HG03457 (cell line): ENCODE results near the gene ZNF688.
"Not testable (repeated sequence)": the region's sequence is repeated elsewhere in the genome, so short reads cannot be mapped to it uniquely, and the experiment has no call there.

ENCODE experiments used
- ATAC-seq: cut with Tn5 transposase; IDR thresholded peaks from one replicate; pipeline ENCODE4 v1.9.1; 2021; ENCODE audit warnings: moderate number of reproducible peaks; ENCODE audit not compliant: unreplicated experiment

ZNF688 gene

DNA sequence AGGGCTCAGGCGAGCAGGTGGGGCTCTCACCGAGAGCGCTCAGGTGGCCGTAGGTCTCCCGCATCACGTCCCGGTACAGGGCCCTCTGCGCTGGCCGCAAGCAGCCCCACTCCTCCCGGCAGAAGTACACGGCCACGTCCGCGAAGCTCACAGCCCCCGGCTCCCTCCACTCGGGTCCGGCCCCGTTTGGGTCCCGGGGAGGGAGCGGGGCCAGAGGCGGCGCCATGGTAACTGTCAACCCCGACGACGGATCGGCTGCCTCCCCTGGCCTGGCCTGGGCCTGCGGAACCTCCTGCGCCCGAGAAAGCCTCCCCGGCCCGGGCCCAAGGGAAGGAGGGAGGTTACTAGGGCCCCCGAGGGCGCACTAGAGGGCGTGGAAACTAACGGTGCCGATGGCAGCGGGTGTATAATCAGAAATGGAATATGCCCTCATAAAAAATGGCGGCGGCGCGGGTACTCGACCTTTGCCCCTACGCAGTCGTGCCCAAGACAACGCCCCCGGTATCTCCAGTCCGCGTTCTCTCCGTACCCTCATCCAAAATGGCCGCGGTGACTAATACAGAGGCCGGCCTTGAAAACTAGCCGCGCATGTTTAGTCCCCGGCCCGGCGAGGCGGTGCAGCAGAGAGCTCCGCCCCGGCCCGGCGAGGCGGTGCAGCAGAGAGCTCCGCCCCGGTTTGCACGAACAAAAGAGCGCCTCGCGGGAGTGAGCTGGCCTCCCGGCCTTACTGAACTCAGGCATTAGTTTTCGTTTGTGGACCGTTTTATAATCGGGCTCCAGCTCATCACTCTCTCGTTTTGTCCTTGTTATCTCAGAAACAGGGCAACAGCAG, 13.3 kb downstream of the ZNF688 start, which contains the start of gene ZNF764:
TSS of gene ZNF764 (minus strand) at position 418 of the 832 bp plus-strand sequence. CDS start at position 226, 192 bp downstream.
- ATAC-seq, result peak; percentile 62

DNA sequence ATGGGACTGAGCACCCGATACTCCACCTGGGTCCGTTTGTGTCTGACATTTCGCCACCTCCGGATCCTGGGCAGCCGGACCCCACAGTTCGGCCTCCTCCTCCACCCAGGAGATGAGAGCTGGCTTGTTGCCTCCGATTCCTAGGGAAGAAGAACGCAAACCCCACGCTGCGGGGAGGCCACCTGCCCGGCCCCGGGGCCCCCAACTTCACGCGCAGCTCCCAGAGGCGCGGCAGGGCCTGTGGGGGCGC, 13.9 kb downstream of the ZNF688 start:
- ATAC-seq, result no peak

DNA sequence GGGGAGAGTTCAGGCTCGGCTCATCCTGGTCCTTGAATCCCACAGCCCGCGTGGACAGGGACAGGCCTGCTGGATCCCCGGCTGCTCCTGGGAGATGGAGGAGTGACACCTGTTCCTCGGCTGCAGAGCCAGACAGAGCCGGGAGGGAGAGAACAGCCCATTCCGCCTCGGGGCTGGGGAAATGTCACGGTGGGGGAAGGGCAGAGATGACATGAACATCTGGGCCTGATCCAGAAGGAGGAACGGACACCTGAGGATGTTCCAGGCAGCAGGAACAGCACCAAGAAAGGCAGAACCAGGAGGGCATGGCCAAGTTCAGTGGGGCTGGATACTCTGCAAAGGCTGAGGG, 15.4 kb downstream of the ZNF688 start:
- ATAC-seq, result no peak

DNA sequence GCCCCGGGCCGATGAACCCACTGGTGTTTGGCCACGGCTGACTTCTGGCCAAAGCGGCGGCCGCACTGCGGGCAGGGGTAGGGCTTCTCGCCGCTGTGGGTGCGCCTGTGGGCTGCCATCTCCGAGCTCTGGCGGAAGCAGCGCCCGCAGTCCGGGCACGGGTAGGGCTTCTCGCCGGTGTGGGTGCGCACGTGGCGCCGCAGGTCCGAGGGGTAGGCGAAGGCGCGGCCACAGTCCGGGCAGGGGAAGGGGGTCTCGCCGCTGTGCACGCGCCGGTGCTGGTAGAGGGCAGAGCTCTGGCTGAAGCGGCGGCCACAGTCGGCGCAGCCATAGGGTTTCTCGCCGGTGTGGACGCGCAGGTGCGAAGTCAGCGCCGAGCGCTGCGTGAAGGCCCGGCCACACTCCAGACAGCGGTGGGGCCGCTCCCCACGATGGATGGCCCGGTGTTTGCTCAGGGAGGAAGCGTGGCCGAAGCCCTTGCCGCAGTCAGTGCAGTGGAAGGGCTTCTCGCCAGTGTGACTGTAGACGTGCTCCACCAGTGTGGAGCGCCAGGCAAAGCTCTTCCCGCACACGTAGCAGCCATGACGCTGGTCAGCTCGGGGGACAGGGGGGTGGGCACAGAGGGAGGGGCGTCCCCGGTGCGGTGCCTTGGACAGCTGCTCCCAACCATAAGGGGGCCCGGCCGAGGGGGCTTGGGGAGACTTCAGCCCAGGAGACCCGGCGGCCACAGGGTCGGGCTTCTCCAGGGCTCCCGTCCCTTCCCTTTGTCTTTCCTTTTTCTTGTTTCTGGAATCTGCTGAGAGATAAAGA, 16.0 kb downstream of the ZNF688 start:
- ATAC-seq, result no peak

DNA sequence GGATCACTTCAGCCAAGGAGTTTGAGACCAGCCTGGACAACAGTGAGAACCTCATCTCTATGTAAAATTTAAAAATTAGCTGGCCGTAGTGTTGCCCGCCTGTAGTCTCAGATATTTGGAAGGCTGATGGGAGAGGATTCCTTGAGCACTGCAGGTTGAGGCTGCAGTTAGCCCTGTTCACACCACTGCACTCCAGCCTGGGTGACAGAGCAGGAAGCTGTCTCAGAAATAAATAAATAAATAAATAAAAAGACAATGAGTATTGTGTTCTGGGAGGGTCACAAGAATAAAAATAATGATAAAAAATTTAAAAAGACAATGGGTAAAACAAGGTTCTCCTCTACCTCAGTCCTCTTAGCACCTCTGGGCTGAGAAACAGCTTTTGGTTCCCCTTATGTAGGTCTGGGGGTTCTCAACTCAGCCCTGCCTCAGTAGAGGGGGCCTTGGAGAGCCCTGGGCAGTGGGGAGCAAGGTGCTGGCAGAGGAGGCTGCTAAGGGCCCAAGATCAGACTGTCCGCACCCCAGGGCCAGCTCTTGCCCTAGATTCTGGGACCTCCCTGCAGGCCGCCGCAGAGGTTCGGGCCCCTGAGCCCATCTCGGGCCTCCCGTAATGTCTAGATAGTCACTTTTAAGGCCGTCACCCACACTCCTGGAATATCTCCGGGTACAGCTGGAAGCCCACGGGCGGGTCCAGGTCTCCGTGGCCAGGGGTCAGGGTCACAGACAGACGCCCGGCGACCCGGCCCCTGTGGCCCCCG, 16.8 kb downstream of the ZNF688 start:
- ATAC-seq, result no peak

DNA sequence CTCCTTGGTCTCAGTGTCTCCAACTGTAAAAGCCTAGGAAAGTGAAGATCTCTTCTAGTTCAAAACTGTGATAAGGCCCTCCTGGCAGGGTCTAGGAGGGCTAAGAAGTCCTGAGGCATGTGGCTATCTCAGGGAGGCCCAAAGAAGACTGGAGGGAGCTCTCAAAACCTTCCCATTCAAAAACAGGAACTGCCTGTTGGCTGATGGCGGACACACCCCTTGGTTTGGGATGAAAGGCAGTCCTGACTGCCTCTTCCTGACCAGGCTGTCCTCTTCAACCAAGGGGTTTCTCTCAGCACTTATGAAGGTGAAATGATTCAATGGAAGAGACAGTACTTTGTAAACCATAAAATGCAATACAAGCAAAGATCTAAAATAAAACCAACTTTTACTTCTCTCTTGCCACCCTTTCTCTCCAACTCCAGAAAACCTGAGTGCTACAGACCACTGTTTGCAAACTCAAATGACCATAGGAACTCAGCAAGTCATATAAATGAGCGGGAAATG, 18.1 kb downstream of the ZNF688 start:
- ATAC-seq, result no peak

DNA sequence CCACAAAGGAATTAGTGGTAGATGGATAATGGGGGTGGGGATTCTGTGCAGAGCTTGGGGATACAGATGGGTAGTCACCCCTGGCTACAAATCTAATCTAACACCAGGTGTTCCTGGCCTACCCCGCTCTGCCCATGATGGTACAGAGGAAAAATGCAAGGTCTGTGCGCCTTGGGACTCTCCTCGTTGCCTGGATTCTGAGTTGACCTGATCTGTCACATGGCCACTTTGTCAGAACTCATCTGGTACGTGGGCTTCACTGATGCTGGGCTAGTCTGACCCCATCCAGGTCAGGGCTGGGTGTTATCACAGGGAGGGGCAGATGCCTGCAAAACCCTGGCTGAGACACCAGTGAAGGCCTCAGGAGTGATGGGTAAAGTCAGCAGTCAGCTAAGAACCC, 18.6 kb downstream of the ZNF688 start:
- ATAC-seq, result no peak

DNA sequence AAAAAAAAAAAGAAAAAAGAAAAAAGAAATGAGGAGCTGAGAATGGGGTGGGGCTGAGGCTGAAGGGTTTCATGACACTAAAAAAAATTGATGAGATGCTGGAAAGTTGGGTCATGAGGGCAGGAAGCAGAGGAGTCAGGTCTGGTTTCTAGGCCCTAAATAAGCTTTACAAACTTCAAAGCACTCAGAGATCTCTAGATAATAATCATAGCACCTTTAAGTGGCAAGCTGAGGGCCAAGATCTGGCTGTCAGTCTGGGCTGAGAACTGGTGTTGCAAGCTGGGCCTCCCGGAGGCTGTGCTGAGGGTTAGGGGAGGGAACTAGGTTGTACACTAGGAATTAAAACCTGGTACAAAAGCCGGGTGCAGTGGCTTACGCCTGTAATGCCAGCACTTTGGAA, 19.7 kb downstream of the ZNF688 start:
- ATAC-seq, result no peak

DNA sequence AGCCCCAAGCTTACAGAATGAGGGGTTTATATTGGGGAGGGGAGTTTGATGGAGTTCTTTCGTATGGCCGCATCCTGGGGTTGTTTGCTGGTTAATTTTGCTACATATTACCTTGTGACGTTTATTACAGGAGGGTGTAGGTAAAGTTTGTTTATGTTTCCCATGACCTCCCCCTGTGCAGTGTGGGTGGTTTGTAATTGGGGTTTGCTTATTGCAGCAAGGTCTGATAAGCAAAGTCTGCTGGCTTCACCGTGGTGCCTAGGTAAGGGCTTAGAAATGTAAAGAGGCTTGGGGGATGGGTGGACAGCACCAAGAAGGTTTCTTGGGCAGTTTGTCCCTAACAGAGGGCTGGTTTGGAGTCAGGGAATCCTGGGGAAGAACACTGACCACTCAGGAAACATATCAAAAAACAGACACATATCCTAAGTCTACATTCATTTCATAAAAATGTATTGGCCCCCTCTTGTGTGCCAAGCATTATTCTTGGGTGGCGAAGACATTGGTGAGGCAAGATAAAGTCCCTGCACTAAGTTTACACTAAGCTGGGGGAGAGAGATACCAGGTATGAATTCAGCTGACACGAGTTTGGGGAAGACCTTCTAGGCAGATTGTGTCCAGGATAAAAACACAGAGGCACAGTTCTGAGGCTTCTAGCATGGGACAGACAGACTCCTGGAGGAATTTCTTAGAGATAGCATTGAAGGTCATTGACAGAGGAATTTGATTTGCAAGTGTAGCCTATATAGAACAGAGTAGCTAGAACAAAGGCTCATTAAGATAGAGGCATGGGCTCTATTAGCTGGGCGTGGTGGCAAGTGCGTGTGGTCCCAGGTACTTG, 22.9 kb downstream of the ZNF688 start:
- no peak for ATAC-seq

DNA sequence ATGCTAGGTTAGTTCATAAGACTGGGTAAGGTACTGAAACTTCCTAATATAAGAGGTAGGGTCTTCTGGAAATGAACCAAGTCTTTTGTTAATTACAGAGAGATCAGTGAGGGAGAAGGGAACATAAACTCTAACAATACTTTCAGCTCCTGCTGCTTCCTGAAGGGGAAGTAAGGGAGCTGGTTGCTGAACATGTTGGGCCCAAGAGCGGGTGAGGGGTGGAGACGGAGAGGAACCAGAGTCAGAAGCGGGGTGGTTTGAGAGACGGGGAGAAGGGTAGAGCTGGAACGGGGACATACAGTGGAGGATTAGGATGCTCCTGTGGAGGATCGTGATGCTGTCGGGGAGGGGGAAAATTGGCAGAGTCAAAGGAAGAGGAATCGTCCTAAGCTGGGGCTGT, 25.4 kb downstream of the ZNF688 start:
- ATAC-seq, result no peak

DNA sequence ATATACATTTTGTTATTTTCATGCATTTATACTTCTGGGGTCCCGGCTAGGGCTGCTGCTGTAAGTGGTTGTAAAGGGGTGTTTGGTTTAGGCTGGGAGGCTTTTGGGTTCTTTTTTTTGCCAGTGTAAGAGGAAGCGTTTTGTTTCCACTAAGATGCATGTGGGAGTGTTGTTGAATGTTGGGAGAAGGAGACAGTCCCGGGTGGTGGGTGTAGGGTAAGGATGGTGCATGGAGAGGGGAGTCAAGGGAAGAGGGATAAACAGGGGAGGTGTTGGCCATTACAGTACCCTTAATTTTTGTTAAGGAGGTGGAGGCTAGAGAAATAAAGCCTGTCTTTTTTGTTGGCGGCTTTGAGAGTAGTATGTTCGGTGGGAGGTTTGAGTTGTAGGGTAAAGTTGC, 28.4 kb downstream of the ZNF688 start:
- ATAC-seq, result no peak

DNA sequence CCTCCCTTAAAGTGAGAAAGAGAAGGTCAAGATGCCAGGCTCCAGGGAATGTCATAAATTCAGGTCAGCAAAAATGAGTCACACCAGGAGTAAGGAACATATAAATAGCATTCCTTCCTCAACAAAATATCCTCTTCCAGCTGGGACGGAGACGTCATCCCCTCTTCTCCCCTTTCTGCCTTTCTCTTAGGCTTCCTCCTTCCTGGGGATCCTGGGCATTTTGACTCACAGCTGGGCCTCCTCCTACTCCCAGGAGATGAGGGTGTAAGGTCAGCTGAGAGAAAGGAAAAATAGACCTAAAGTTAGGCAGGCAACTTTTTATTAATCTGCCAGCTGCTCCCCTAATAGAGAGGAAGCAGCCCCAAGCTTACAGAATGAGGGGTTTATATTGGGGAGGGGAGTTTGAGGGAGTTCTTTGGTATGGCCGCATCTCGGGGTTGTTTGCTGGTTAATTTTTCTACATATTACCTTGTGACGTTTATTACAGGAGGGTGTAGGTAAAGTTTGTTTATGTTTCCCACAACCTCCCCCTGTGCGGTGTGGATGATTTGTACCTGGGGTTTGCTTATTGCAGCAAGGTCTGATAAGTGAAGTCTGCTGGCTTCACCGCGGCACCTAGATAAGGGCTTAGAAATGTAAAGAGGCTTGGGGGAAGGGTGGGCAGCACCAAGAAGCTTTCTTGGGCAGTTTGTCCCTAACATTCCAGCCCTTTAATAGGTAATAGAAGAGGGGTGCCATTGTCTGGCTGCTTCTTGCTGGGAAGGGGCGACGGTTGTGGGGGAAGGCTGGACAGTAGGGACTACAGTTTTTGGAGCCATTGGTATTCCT, 29.8 kb downstream of the ZNF688 start:
- no peak for ATAC-seq

DNA sequence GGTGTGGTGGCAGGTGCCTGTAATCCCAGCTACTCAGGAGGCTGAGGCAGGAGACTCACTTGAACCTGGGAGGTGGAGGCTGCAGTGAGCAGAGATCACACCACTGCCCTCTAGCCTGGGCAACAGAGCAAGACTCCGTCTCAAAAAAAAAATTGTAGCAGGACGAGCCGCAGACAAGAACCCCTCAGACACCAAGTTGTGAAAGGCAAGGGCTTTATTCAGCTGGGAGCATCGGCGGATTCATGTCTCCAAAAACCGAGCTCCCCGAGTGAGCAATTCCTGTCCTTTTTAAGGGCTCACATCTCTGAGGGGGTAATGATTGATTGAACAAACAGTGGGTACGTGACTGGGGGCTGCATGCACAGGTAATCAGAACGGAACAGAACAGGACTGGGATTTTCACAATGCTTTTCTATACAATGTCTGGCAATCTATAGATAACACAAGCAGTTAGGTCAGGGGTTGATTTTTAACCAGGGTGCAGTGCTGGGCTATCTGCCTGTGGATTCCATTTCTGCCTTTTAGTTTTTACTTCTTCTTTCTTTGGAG, 30.5 kb downstream of the ZNF688 start:
- ATAC-seq, result not testable (repeated sequence)

DNA sequence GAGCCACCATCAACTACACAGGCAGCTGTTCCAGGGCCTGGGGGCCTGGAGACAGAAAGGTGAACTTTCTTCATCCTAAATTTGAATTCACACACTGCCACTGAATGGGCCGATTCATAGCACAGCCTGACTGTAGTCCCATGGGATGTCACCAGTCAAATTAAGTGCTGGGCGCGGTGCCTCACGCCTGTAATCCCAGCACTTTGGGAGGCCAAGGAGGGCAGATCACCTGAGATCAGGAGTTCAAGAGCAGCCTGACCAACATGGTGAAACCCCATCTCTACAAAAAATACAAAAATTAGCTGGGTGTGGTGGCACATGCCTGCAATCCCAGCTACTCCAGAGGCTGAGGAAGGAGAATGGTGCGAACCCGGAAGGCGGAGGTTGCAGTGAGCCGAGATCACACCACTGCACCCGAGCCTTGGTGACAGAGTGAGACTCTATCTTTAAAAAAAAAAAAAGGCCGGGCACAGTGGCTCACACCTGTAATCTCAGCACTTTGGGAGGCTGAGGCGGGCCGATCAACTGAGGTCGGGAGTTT, 31.5 kb downstream of the ZNF688 start:
- ATAC-seq, result not testable (repeated sequence)

DNA sequence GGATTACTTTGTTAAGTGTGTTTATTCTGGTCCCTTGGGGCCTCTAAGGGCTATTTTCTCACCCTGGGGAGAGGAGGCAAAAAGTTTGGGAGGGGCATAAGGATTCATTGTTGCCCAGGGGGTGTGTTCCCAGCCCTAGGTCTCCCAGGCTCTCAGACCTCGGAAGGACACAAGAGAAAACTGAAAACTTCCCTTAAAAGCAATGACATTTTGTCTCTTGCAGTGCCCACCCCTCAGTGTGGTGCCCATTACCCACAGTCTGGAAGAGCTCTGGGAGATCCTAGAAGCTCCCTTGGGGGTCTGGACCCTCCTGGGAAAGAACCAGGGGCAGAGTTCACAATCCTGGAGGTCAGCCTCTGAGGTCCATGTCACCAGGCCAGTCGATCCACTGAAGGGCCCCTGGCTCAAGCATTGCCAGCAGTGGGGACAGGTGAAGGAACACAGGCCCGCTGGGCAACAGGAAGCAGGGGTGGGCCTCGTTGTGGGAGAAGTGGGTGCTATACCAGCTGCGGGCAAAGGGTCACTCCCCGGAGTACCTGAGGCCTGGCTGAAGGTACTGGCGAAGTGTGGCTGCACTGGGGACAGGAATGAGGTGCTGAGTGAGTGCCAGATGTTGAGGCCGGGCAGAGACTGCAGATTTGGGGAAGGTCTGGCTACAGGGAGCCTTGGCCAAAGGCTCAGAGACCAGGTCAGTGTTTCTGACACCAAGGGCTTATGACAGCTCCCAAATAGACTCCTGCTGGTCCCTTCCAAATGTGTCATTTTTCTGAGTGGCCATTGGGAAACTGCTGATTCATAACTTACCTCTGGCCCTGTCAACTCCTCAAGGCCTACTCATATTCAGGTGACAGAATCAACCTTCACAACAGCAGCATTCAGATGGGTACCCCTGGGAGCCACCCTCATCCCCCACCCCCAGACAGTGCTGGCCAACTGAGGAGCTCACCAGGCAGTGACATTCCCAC, 32.2 kb downstream of the ZNF688 start:
- no peak for ATAC-seq

DNA sequence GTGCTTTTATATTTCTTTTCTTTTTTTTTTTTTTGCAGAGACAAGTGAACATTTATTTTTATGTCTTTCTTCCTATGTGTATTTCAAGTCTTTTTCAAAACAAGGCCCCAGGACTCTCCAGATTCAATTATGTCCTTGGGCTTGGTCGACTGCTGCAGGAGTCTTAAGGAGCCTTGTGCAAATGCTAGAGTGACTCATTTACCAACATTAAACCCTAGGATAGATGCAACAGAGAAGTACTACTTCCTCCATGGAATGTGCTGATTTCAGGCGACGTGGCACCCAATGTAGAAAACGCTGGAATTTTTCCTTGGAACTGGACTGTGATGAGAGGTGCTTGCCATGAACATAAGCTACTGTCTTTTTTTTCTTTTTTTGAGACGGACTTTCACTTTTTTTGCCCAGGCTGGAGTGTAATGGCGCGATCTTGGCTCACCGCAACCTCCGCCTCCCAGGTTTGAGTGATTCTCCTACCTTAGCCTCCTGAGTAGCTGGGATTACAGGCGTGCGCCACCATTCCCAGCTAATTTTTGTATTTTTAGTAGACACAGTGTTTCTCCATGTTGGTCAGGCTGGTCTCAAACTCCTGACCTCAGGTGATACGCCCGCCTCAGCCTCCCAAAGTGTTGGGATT, 35.0 kb downstream of the ZNF688 start:
- ATAC-seq, result not testable (repeated sequence)

DNA sequence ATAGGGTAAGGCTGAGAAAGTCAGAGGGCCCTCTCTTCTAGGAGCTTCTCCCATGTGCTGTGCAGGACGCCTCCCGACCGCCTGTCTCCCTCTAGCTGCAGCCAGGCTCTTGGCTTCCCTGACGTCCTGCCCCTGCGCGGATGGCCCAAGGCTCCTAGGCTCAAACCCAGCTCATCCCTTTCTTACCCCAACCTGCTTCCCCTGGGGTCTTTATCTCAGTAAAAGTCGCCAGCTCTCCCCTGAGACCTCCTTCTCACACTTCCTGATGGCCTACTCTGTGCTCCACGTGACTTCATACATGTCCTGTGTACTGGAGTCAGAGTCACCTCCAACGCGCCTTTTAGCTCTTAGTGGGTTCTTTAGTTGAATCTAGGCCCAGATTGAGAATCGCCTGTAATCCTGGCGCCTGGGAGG, 35.7 kb downstream of the ZNF688 start:
- ATAC-seq, result no peak
